Right lung (tissue), 5 donors: Measurements from ENCODE around the gene SLC5A11. TPM values are rescaled to one million over a fixed set of nuclear protein-coding genes. Genes with fewer than 3 reads are reported as not detected.

Source experiments
- DNase-seq, 2 donors: peaks; one replicate each; pipeline ENCODE4 v3.0.0-alpha.2; 2013
- polyA plus RNA-seq, 5 donors: library from polyadenylated mRNA; unstranded; fragments of 120-200 nt; gene quantifications; one replicate each; pipeline versions ENCODE4 v1.2.1 to v1.2.3, GENCODE V29; 2013; ENCODE audit warnings: inconsistent platforms in 1 of 5, low replicate concordance in 1 of 5; ENCODE audit not compliant: insufficient read length in 5 of 5, insufficient read depth in 1 of 5

The SLC5A11 gene
- polyA plus RNA-seq, 5 donors = 0.06 to 0.50 (median 0.09) TPM; not detected in 1

DNA sequence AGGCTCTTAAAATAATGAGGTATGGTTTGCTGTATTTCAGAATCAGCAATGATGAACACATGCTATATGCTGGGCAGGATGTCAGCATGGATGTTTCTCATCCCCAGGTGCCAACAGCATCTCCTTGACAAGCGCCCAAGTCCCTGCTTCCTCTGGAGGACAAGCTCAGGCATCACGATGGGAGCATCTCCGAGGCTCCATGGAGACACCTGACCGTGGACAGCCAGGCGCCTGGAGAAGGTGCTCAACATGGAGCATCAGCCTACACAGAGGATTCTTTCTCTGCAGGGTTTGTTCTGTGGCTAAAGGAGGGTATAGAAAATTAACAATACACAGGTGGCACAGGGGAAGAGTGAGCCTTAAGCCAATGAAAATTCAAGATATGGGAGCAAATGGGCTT lies 72.1 kb downstream of the SLC5A11 start:
- DNase-seq = no peak

DNA sequence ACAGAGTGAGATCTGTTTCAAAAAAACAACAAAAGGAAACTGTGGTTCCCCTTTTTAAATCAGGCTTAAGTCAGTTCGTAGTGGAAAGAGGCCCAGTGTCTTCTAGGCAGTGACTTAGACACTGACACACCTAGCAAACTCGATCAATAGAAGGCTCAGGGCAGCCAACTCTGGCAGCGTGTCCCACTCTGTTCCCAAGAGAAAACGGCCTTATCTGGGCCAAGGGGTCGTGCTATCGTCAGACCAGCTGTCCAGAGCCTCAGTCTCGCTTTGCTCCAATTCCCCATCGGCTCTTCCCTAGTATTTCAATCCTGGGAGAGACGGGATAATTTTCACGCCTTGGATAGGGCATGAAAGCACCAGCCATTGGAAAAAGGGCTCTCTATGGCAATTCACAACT lies 72.9 kb downstream of the SLC5A11 start:
- DNase-seq = no peak

DNA sequence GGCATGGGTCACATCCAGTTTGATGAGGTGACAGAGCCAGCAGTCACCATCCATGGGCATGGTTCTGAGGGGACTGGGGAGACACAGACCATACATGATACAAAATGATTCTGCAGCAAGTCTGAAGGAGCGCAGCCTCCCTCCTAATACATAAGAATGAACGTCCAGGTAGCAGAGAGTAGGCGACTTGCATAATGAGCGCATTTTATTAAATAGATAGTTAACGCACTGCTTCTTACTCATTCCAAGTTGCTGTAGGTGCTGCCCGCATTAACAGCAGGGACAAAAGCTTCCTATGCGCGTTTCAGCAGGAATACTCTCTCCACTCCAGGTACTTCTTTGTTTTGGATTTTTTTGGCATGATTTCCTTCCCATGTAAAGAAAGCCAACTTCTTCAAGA lies 73.8 kb downstream of the SLC5A11 start:
- DNase-seq = no peak

DNA sequence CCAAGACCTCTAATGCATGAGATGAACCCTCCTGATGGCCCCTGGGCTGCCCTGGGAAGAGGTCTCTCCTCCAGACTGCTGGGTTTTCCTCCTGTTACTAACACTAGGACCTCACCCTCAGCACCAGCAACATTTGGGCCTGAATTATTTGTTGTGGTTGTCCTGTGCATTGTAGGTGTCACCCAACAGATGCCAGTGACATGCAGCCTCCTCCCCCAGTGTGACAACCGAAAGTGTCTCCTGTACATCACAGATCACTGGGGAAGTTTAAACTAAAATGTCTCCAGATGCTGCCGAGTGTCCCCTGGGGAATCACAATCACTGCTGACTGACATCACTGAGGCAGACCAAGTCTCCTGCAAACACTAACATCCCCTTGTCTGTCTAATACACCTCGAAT lies 74.8 kb downstream of the SLC5A11 start:
- no peak for DNase-seq

DNA sequence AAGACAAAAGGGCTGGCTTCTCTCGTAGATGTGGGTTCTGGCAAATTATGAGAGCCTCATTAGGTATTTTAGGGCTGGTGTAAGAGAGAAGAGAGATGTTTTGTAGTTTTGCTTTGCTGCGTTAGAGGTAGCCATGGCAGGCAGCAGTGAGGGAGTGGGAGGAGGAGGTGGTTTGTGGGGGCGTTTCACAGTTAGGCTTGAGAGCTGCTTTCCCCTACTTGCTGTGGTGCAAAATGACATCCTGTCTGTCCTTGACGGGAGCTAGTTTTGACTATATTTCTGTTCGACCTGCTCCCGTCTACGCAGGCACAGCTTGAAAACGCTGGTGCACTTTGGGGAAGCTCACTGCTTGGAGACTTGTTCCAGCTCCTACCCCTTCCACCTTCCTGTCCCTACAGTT lies 75.5 kb downstream of the SLC5A11 start:
- no peak for DNase-seq

DNA sequence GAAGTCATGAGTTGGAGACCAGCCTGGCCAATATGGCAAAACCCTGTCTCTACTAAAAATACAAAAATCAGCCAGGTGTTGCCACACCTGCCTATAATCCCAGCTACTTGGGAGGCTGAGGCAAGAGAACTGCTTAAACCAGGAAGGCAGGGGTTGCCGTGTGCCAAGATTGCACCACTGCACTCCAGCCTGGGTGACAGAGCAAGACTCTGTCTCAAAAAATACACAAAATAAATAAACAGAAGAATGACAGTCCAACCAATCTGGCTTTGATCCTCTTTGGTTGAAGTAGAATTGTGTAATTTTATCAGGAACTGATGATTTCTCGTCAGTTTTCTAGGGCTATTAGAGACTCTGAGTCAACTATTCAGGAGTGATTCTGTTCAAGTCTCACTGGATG lies 79.4 kb downstream of the SLC5A11 start:
- DNase-seq = no peak

DNA sequence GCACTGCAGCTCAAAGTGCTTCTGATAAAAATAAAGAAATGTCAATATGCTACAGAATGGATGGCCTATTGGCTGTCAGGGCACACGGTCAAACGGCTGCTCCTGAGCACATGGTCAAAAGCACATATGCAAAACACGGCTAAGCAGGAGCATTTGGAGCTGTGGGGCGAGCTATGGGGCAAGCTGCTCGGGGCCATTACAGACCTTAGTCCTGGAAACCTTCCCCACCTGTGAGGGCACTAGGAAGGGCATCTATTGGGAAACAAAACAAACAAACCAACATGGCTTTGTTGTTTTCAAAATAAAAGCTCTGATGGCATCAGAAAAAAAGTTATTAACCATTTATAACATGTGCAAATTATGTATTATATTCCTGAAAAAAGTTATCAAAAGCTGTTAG lies 83.6 kb downstream of the SLC5A11 start:
- no peak for DNase-seq

DNA sequence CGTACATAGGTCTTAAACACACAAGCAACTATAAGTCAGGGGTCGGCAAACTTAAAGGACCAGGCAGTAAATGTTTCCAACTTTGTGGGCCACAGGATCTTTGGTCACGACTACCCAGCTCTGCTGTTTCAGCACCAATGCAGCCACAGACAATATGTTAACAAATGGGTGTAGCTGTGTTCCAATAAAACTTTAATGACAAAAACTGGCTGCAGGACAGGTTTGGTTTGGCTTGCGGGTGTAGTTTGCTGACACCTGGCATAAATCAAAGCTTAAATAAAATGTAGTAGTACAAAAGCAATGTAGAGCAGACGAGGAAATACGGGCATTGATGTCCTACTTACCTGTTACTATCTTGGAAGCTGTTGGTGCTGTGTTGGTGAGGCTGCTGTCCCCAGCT lies 84.7 kb downstream of the SLC5A11 start:
- DNase-seq = no peak

DNA sequence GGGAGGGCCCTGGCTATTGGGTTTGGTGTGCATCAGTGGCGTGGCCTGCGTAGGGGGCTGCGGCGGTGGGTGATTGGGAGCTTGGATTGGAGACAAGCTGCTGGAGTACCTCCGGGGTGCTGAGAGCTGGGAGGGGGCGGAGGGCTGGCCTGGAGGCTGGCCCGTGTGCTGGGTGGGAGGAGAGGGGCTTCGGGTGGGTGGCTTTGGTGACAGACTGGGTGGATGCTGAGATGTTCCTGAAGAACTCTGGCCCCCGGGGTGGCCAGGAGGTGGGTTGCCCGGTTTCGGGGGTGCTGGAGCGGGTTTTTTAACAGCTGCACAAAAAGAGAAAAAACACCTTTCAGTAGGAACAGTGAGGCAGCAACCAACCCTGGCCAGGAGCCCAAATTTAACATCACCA lies 85.3 kb downstream of the SLC5A11 start:
- DNase-seq = no peak

DNA sequence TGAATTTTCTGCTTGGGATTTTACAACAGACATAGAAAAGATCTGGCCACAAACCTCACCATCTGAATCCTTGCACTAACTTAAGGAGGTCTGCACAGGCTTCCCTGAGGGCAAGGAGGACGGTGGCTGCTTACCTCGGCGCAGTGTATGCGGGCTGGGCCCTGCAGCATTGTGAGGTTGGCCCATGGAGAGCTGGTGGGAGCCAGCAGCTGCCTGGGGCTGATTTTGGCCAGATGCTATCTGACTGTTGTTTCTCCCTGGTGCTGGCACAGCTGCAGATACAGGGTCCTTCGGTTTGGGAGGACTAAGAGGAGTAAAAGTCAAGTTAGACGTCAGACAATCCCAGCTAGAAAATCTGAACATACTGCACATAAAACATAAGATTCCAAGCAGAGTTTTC lies 89.6 kb downstream of the SLC5A11 start:
- DNase-seq = no peak

DNA sequence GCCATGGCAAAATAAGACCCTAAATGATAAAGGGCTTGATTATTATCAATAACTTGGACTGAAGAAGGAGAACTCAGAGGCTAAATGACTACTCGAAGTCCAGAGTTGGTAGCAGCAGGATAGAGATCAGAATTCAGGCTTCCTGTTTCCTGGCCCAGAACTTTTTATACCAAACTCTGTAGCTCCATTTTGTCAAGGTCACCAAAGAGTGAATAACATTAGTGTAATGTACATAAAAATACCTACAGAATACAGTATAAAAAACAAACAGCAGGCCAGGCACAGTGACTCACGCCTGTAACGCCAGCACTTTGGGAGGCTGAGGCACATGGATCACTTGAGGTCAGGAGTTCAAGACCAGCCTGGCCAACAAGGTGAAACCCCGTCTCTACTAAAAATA lies 90.4 kb downstream of the SLC5A11 start:
- no peak for DNase-seq

DNA sequence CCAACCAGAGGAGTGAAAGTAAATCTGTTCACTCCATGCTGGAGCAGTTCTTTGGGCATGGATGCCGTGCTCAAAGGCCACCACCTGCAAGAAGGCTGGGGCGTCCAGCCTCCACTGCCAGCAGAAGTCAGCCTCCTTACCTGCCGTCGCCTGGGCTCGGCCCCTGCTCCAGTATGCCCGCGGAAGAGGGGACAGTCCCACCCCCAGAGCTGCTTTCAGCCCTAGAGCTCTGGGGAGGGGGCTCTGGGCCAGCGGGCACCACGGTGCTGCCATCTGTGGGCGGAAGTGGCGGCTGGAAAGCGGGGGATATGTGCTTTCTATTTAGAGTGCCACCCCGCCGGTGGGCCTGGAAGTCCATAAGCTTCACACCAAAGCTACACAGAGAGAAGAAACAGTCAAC lies 93.5 kb downstream of the SLC5A11 start:
- DNase-seq = no peak

DNA sequence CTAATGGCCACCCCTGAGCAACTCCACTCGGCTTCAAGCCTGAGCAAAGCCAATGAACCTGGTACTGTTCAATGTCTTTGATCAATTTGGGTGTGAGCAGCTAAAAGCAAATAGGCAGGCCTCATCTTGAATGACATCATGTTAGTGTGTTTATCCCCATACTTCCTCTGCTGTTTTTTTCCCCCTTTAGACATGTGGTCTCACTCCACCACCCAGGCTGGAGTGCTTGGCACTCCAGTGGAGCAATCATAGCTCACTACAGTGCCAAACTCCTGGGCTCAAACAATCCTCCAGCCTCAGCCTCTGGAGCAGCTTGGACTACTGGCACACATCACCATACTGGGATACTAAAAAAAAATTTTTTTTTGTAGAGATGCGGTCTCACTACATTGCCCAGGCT lies 94.0 kb downstream of the SLC5A11 start:
- DNase-seq = no peak

DNA sequence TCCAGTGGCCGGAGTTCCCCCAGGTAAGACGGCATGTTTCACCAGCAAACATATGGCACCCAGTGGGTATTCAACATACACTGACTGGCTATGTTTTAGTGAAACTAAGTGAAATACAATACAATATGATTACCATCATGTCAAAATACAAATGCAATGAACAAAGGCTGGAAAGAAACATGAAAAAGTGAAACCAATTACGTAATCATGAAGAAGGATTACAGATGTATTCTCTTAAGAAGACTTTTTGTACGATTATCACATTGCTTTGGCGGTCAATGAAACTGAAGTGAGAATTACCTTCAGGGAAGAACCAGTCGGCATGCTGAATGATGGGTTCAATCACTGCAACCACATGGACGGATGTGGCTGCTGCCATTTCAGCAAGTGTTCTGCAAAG lies 97.7 kb downstream of the SLC5A11 start:
- DNase-seq = no peak

DNA sequence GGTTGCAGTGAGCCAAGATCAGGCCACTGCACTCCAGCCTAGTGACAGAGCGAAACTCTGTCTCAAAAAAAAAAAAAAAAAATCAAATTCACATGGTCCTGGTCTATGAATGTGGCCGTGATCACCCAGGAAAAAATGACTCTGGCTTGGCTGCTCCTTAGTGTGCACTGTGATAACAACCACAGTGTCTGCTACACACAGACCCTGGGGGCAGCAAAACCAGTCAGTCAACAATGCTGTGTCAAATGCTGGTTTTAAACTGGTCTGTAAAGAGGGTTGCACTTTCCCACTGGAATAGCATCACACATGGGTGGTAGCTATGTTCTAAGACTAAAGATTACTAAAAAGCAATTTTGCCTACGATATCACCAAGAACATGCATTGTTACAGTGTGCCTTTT lies 98.4 kb downstream of the SLC5A11 start:
- no peak for DNase-seq

DNA sequence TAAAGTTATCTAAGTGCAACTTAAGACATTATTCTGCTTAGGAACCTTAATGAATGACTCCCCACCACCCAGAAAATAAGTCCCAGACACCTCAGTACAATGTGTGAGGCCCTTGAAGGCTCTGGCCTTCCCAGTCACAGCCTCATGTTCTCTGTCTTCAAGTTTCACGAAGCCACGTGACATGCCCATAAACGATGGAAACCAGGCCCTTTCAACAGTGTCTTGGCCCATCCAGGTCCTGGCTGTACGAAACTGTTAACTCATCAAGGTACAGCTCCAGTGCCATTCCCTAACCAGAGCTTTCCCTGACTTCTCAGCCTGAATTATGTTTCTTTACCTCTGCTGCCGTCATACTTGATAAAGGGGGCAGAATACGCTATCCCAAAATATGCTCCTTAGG lies 100.4 kb downstream of the SLC5A11 start:
- DNase-seq = no peak

DNA sequence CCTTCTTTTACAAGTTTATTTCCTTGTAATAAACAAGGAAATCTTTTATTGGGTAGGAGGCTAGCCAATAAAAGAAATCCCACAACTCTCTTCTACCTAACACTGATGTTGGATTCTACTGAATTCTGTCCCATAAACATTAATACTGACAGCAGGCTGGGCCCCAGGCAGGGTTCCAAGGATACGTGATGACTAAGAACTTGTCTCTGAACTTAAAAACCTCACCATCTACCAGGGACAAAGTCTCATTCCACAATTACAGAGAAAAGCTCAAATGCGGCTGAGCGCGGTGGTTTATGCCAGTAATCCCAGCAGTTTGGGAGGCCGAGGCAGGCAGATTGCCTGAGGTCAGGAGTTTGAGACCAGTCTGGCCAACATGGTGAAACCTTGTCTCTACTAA lies 104.5 kb downstream of the SLC5A11 start:
- DNase-seq = no peak

DNA sequence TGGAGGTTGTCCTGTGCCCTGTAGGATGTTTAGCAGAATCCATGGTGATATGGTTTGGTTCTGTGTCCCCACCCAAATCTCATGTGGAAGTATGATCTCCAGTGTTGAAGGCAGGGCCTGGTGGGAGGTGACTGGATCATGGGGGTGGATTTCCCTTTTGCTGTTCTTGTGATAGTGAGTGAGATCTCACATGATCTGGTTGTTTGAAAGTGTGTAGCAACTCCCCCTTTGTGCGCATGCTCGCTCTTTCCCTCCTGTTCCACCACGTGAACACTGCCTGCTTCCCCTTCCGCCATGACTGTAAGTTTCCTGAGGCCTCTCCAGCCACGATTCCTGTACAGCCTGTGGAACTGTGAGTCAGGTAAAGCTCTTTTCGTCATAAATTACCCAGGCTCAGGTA lies 107.5 kb downstream of the SLC5A11 start:
- no peak for DNase-seq

DNA sequence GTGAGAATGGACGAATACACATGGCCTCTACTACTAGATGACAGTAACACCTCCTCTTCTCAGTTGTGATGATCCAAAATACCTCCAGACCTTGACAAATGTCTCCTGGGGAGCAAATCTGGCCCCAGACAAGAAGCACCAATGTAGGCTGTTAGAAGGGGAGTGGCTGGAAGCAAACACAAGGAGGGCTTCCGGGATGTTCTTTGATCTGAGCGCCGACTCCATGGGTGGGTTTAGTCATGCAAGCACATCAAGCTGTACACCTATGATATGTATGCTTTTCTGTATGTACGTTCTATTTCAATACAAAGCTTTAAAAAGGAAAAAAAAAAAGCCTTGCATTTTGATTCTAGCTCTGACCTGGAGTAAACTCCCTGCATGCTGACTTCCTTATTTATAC lies 108.0 kb downstream of the SLC5A11 start:
- no peak for DNase-seq

DNA sequence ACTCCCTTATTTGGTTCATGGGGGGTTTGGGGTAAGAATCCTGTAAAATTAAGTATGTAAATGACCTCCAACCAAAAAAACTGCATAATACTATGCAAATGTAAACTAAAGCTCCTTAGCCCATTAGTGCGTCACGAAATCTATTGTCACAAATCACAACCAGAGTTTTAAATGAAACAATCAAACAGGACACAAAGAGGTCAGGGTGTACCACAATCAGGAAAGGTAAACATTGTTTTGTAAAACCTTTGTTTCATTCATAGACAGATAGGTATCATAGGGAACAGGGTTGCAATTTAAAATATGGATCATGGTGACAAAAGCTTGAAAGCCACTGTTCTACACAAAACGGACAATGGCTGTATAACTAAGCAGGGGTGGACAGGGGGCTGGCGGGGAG lies 108.4 kb downstream of the SLC5A11 start:
- DNase-seq = no peak

DNA sequence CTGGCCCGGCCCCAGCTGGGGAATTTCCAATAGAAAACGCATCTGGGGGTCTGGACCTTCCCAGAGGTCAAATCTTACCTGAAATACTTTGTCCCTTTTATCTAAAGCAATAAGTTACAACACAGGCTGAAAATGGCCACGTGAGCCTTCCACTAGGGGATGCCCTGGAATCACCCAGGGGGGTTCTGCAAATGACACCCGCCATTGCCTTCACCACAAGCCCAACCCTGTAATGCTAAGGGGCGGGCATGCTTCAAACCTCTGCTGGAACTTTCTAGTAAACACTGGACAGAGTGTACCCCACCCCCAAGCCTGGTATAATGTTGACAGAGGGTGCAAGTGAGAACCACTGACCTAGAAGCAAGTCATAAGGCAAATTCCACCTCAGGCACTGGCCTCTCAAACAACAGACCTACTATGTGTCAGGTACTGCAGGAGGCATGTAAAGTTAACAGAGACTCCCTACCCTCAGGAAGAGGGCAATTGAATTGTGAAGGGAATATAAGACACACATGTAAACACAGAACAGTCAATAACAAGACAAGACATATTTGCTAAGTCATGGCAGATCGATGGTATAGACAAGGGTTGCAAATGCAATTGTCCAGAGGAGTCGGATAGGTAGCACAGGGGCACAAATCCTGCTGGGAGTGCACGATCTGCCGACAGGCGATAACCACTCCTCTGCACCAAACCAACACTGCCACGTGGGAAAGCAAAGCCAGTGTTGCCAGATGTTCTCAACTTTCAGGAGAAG lies 110.4 kb downstream of the SLC5A11 start:
- no peak for DNase-seq

DNA sequence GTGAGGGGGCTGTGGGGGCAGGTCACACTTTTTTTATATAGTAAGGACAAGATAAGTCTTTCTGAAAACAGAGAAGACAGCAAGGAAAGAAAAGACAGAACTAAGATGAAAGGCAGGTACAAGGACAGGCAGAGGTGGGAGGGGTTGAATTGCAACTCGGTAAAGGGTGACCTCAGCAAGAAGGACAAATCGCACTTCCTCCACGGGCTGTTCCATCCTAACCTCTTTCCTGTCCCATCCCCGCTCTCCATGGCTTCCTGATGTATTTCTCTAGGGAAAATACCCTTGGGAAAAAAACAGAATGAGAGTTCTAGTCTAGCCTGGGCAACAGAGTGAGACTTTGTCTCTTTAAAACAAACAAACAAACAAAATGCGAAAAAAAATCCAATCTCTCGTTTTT lies 112.1 kb downstream of the SLC5A11 start:
- DNase-seq = no peak
